Small intestine (tissue), 7 donors: Measurements from ENCODE around the gene TCF25. TPM values are rescaled to one million over a fixed set of nuclear protein-coding genes. Genes with fewer than 3 reads are reported as not detected.

Experiments used
- DNase-seq, 2 donors: peaks; one replicate each; pipeline versions ENCODE4 v3.0.0 to v3.0.0-alpha.2; 2013
- FAIRE-seq: peaks from 2 replicates; lab custom pipeline; 2012; peaks lifted over from hg19 to GRCh38; lab: Jason Lieb, UNC
- H3K27ac ChIP-seq, 3 donors: one replicate each; pipeline ENCODE4 v1.5.1; 2013; ENCODE audit warnings: low read length in 2 of 3, mild to moderate bottlenecking in 2 of 3, control low read depth in 1 of 3, inconsistent platforms in 1 of 3, low read depth in 1 of 3, moderate library complexity in 1 of 3
- H3K27me3 ChIP-seq, 3 donors: one replicate each; pipeline ENCODE4 v1.6.1; 2013; ENCODE audit warnings: low read length in 3 of 3, inconsistent platforms in 1 of 3; ENCODE audit not compliant: control insufficient read depth in 3 of 3, insufficient read depth in 3 of 3
- H3K36me3 ChIP-seq, 3 donors: one replicate each; pipeline ENCODE4 v1.6.1; 2013; ENCODE audit warnings: low read length in 3 of 3, inconsistent platforms in 1 of 3, low read depth in 1 of 3, mild to moderate bottlenecking in 1 of 3, moderate library complexity in 1 of 3; ENCODE audit not compliant: control insufficient read depth in 3 of 3, insufficient read depth in 2 of 3
- H3K4me1 ChIP-seq, 3 donors: one replicate each; pipeline ENCODE4 v1.6.1; 2013; ENCODE audit warnings: low read length in 2 of 3, inconsistent platforms in 1 of 3, low read depth in 1 of 3, mild to moderate bottlenecking in 1 of 3, moderate library complexity in 1 of 3; ENCODE audit not compliant: control insufficient read depth in 3 of 3, insufficient read depth in 2 of 3
- H3K4me3 ChIP-seq, 3 donors: one replicate each; pipeline ENCODE4 v1.5.1; 2013; ENCODE audit warnings: low read length in 3 of 3, control low read depth in 1 of 3, inconsistent platforms in 1 of 3, low read depth in 1 of 3, mild to moderate bottlenecking in 1 of 3, moderate library complexity in 1 of 3
- H3K9me3 ChIP-seq, 2 donors: one replicate each; pipeline ENCODE4 v1.6.1; 2013; ENCODE audit warnings: low read depth in 1 of 2, low read length in 1 of 2; ENCODE audit not compliant: control insufficient read depth in 2 of 2, insufficient read depth in 1 of 2
- WGBS, 3 donors: extraction: QIAGEN DNeasy Blood & Tissue Kit; methylation state at CpG; one replicate each; pipeline ENCODE4 v1.1.7; 2013; 5-methylcytosine and 5-hydroxymethylcytosine counted together
- polyA plus RNA-seq, 4 donors: library from polyadenylated mRNA; stranded (reverse) in 3 of 4; unstranded in 1 of 4; fragments of 200-250 nt in 3 of 4; fragments of 120-200 nt in 1 of 4; gene quantifications; one replicate each; pipeline versions ENCODE4 v1.2.1 to v1.2.3, GENCODE V29; 2013
- donor health status: healthy with polysubstance abuse.
- donor health status: control.
- donor health status: control.
- donor health status: Bipolar disorder and iron deficiency.
- donor health status: healthy.

Gene TCF25
- polyA plus RNA-seq, 4 donors, result 123 to 356 (median 167) TPM

GRCh38 chr16:89902980-89903379, 29.6 kb downstream of the TCF25 start:
- Histone ChIP-seq H3K4me3 (no peak overlapping the region), H3K27me3 (no peaks in the 10 kb centered on the region), H3K27ac (no peak overlapping the region), H3K36me3 (peaks cover 12 to 81% (median 39%) of the 10 kb centered on the region in 3 donors), H3K4me1 (no peaks in the 10 kb centered on the region), H3K9me3 (peaks cover 0 to 6% of the 10 kb centered on the region in 2 donors)
- DNase-seq (no peak), FAIRE-seq (no peak)
- WGBS, 3 donors, result 92 to 94% (median 94%) methylated on average over 9 to 11 of the region's 11 CpGs

GRCh38 chr16:89903908-89904515, 30.6 kb downstream of the TCF25 start:
- peaks cover 0 to 6% of the 10 kb centered on the region in 2 donors for H3K9me3 ChIP-seq
- H3K36me3 ChIP-seq, result peaks cover 6 to 81% (median 37%) of the 10 kb centered on the region in 3 donors
- no peak overlapping the region for H3K27ac ChIP-seq
- FAIRE-seq, result no peak
- WGBS, 3 donors, result 89 to 93% (median 92%) methylated on average over 19 of the region's 19 CpGs
- H3K27me3 ChIP-seq, result no peaks in the 10 kb centered on the region
- H3K4me1 ChIP-seq, result no peaks in the 10 kb centered on the region
- no peak overlapping the region for H3K4me3 ChIP-seq
- no peak for DNase-seq

GRCh38 chr16:89904606-89905510, 31.5 kb downstream of the TCF25 start:
- FAIRE-seq (no peak), DNase-seq (no peak)
- 88 to 90% (median 89%) methylated on average over 31 of the region's 31 CpGs for whole genome bisulfite sequencing, 3 donors
- H3K27ac ChIP-seq, result no peak overlapping the region
- peaks cover 0 to 6% of the 10 kb centered on the region in 2 donors for H3K9me3 ChIP-seq
- no peak overlapping the region for H3K4me3 ChIP-seq
- no peaks in the 10 kb centered on the region for H3K4me1 ChIP-seq
- H3K36me3 ChIP-seq, result peaks cover 3 to 81% (median 34%) of the 10 kb centered on the region in 3 donors
- H3K27me3 ChIP-seq, result no peaks in the 10 kb centered on the region

- Histone ChIP-seq H3K27me3 (no peaks in the 10 kb centered on the region), H3K4me3 (no peak overlapping the region), H3K36me3 (peaks cover 2 to 81% (median 28%) of the 10 kb centered on the region in 3 donors), H3K9me3 (peaks cover 0 to 6% of the 10 kb centered on the region in 2 donors), H3K27ac (no peak overlapping the region), H3K4me1 (no peaks in the 10 kb centered on the region)
- FAIRE-seq (no peak), DNase-seq (no peak)
- 90 to 92% (median 91%) methylated on average over 23 of the region's 23 CpGs for WGBS, 3 donors
Measured at GRCh38 chr16:89905511-89906139, 32.2 kb downstream of the TCF25 start.

DNA sequence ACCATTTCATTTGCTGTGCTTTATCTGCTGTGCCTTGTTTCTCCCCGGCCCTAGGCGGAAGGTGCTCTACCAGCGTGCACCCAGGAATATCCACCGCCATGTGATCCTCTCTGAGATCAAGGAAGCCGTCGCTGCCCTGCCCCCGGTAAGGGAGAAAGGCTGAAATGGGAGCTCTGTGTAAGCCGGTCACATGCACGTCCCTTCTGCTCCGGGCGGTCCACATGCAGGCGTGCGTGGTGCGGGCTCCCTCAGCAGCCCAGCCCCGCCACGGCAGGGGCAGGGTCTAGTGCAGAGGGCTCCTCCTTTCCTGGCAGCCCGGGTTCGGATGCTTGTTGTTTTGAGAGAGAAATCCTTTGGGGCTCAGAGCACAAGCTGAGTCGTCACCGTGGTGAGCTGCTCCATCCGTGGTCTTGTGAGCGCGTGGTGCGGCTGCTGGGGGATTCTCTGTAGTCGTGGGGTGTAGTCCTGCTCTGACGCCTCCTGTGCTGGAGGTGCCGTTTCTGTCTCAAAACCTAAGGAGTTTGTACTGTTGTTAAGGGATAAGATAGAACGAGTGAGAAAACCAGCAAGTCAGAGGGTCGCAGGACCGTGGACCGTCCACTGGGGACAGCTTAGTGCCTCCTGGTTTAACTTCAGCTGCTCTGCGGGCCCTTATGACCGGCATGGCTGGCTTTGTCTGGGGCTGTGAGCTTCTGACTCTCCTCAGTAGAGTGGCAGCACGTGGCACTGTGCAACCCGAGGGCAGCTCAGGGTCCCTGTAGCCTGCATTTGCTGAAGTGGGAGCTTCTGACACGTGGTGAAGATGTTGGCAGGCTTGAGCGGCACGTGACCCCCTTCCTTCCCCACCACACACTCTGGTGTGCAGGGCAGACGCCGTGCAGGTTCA, 33.0 kb downstream of the TCF25 start:
- H3K9me3 ChIP-seq, result peaks cover 0 to 6% of the 10 kb centered on the region in 2 donors
- H3K4me3 ChIP-seq, result no peak overlapping the region
- FAIRE-seq (no peak), DNase-seq (no peak)
- H3K36me3 ChIP-seq, result peaks cover 2 to 82% (median 26%) of the 10 kb centered on the region in 3 donors
- no peaks in the 10 kb centered on the region for H3K4me1 ChIP-seq
- H3K27me3 ChIP-seq, result no peaks in the 10 kb centered on the region
- H3K27ac ChIP-seq, result no peak overlapping the region
- 96 to 97% (median 96%) methylated on average over 40 of the region's 40 CpGs for WGBS, 3 donors

- 93 to 98% (median 96%) methylated on average over 12 to 13 of the region's 13 CpGs for WGBS, 3 donors
- Histone ChIP-seq H3K4me1 (no peaks in the 10 kb centered on the region), H3K27me3 (no peaks in the 10 kb centered on the region), H3K27ac (no peak overlapping the region), H3K36me3 (peaks cover 2 to 89% (median 26%) of the 10 kb centered on the region in 3 donors), H3K4me3 (no peak overlapping the region), H3K9me3 (peaks cover 0 to 6% of the 10 kb centered on the region in 2 donors)
- no peak for FAIRE-seq
- DNase-seq, result no peak
Measured at GRCh38 chr16:89907055-89907814, 33.8 kb downstream of the TCF25 start.

GRCh38 chr16:89908236-89908635, 34.8 kb downstream of the TCF25 start:
- Histone ChIP-seq H3K4me1 (no peaks in the 10 kb centered on the region), H3K27me3 (no peaks in the 10 kb centered on the region), H3K9me3 (peaks cover 0 to 6% of the 10 kb centered on the region in 2 donors), H3K36me3 (peaks cover 2 to 92% (median 26%) of the 10 kb centered on the region in 3 donors), H3K4me3 (no peak overlapping the region), H3K27ac (no peak overlapping the region)
- 95 to 97% (median 96%) methylated on average over 4 of the region's 4 CpGs for WGBS, 3 donors
- FAIRE-seq (no peak), DNase-seq (no peak)
